BE2C (cell line): ENCODE measurements around the gene IGSF21.

Experiments used
- DNase-seq: peaks from one replicate; pipeline ENCODE4 v3.0.0-alpha.2; 2020
- H3K27me3 ChIP-seq: fragments of 250-450 bp; sonication (Bioruptor Pico); 2 replicates; pipeline ENCODE4 v1.5.1; 2020; ENCODE audit warnings: mild to moderate bottlenecking
- H3K36me3 ChIP-seq: fragments of 250-450 bp; sonication (Bioruptor Pico); 2 replicates; pipeline ENCODE4 v1.5.1; 2020; ENCODE audit warnings: mild to moderate bottlenecking
- H3K4me1 ChIP-seq: fragments of 250-450 bp; sonication (Bioruptor Pico); 2 replicates; pipeline ENCODE4 v1.5.1; 2020
- H3K4me3 ChIP-seq: 2 replicates; pipeline ENCODE4 v1.5.1; 2011; ENCODE audit warnings: low read depth, low read length
- H3K9me3 ChIP-seq: fragments of 250-450 bp; sonication (Bioruptor Pico); 2 replicates; pipeline ENCODE4 v1.5.1; 2020
- CTCF ChIP-seq: IDR thresholded peaks from 2 replicates; pipeline ENCODE4 v1.5.1; 2012; ENCODE audit warnings: mild to moderate bottlenecking, low read depth, low read length

The IGSF21 gene

GRCh38 chr1:18091660-18092446 is 15.7 kb upstream of the IGSF21 start:
- no peak for TF ChIP-seq CTCF
- Histone ChIP-seq H3K9me3 (no peaks in the 10 kb centered on the region), H3K36me3 (no peaks in the 10 kb centered on the region), H3K27me3 (no peaks in the 10 kb centered on the region), H3K4me1 (no peaks in the 10 kb centered on the region; the same call in 1 of the 2 replicates), H3K4me3 (no peak overlapping the region)
- DNase-seq, result no peak

GRCh38 chr1:18093193-18093592 is 14.4 kb upstream of the IGSF21 start:
- no peak for TF ChIP-seq CTCF
- H3K4me1 ChIP-seq, result no peaks in the 10 kb centered on the region; the same call in 1 of the 2 replicates
- H3K9me3 ChIP-seq, result no peaks in the 10 kb centered on the region
- DNase-seq, result no peak
- no peaks in the 10 kb centered on the region for H3K36me3 ChIP-seq
- no peak overlapping the region for H3K4me3 ChIP-seq
- no peaks in the 10 kb centered on the region for H3K27me3 ChIP-seq

- no peak for DNase-seq
- H3K4me3 ChIP-seq, result no peak overlapping the region
- no peaks in the 10 kb centered on the region for H3K9me3 ChIP-seq
- TF ChIP-seq CTCF, result no peak
- H3K4me1 ChIP-seq, result no peaks in the 10 kb centered on the region; the same call in 1 of the 2 replicates
- no peaks in the 10 kb centered on the region for H3K27me3 ChIP-seq
- no peaks in the 10 kb centered on the region for H3K36me3 ChIP-seq
These were observed 14.0 kb upstream of the IGSF21 start for GRCh38 chr1:18093646-18094045.

- no peak for DNase-seq
- Histone ChIP-seq H3K27me3 (no peaks in the 10 kb centered on the region), H3K4me3 (no peak overlapping the region), H3K9me3 (no peaks in the 10 kb centered on the region), H3K36me3 (no peaks in the 10 kb centered on the region), H3K4me1 (no peaks in the 10 kb centered on the region; the same call in 1 of the 2 replicates)
- no peak for TF ChIP-seq CTCF
These were observed 13.5 kb upstream of the IGSF21 start for GRCh38 chr1:18094096-18094495.

- no peak for TF ChIP-seq CTCF
- Histone ChIP-seq H3K27me3 (no peaks in the 10 kb centered on the region), H3K4me1 (no peaks in the 10 kb centered on the region), H3K4me3 (no peak overlapping the region), H3K9me3 (no peaks in the 10 kb centered on the region), H3K36me3 (no peaks in the 10 kb centered on the region)
- no peak for DNase-seq
These were observed 10.4 kb upstream of the IGSF21 start for GRCh38 chr1:18097206-18097605.

- H3K36me3 ChIP-seq, result no peaks in the 10 kb centered on the region
- no peak overlapping the region for H3K4me3 ChIP-seq
- H3K9me3 ChIP-seq, result no peaks in the 10 kb centered on the region
- no peak for DNase-seq
- no peaks in the 10 kb centered on the region for H3K27me3 ChIP-seq
- no peaks in the 10 kb centered on the region for H3K4me1 ChIP-seq
- TF ChIP-seq CTCF, result no peak
These were observed 8.6 kb upstream of the IGSF21 start for GRCh38 chr1:18099026-18099425.
